GM23338 (cell line): Measurements from ENCODE around the gene GPR162. TPM values are rescaled to one million over a fixed set of nuclear protein-coding genes. Genes with fewer than 3 reads are reported as not detected.
A peak's percentile ranks its signal among the peaks of the same experiment; 100 is the strongest.

Experiments used
- ATAC-seq: fragments of 200-7000 bp; cut with Tn5 transposase; 3 replicates; pipeline ENCODE4 v1.9.1; 2020
- DNase-seq: peaks from one replicate; pipeline ENCODE4 v3.0.0-alpha.2; 2015; ENCODE audit warnings: low spot score
- H2AFZ ChIP-seq: fragments of 200-600 bp; sonication (generic); 2 replicates; pipeline ENCODE4 v1.8.0; 2016; ENCODE audit warnings: antibody characterized with exemption, mild to moderate bottlenecking, moderate library complexity
- H3F3A ChIP-seq: fragments of 200-600 bp; sonication (generic); replicated peaks from 2 replicates; pipeline ENCODE4 v1.8.0; 2017; ENCODE audit warnings: antibody characterized with exemption, mixed run types, low read depth
- H3K27ac ChIP-seq: fragments of 200-600 bp; sonication (generic); 2 replicates; pipeline ENCODE4 v1.6.1; 2016; ENCODE audit warnings: low read depth
- H3K27me3 ChIP-seq: fragments of 200-600 bp; sonication (generic); 2 replicates; pipeline ENCODE4 v1.8.0; 2016; ENCODE audit warnings: mild to moderate bottlenecking, mixed run types, moderate library complexity; ENCODE audit not compliant: insufficient read depth
- H3K36me3 ChIP-seq: fragments of 200-600 bp; sonication (generic); 2 replicates; pipeline ENCODE4 v1.8.0; 2016; ENCODE audit warnings: mild to moderate bottlenecking; ENCODE audit not compliant: insufficient read depth
- H3K4me1 ChIP-seq: fragments of 200-600 bp; sonication (generic); 2 replicates; pipeline ENCODE4 v1.8.0; 2016; ENCODE audit warnings: mild to moderate bottlenecking, moderate library complexity; ENCODE audit not compliant: insufficient read depth
- H3K4me2 ChIP-seq: fragments of 200-600 bp; sonication (generic); 2 replicates; pipeline ENCODE4 v1.7.1; 2017; ENCODE audit warnings: mixed run types
- H3K4me3 ChIP-seq: fragments of 200-600 bp; sonication (generic); 2 replicates; pipeline ENCODE4 v1.6.1; 2016; ENCODE audit warnings: mixed run types
- H3K79me2 ChIP-seq: fragments of 200-600 bp; sonication (generic); replicated peaks from 2 replicates; pipeline ENCODE4 v1.8.0; 2017; ENCODE audit warnings: mild to moderate bottlenecking; ENCODE audit not compliant: insufficient read depth
- H3K9me2 ChIP-seq: fragments of 200-600 bp; sonication (generic); 2 replicates; pipeline ENCODE4 v1.8.0; 2017; ENCODE audit not compliant: insufficient read depth
- H4K20me1 ChIP-seq: fragments of 200-600 bp; sonication (generic); replicated peaks from 2 replicates; pipeline ENCODE4 v1.8.0; 2017; ENCODE audit warnings: mild to moderate bottlenecking; ENCODE audit not compliant: insufficient read depth
- H3K27ac Mint-ChIP-seq: 2 replicates; pipeline ENCODE4 v1.8.0; 2020; ENCODE audit warnings: inconsistent platforms, mild to moderate bottlenecking, moderate library complexity, mixed read lengths
- H3K27me3 Mint-ChIP-seq: 3 replicates; pipeline ENCODE4 v1.8.0; 2022; ENCODE audit warnings: low read depth, mild to moderate bottlenecking, moderate library complexity, mixed read lengths, inconsistent platforms; ENCODE audit not compliant: insufficient read depth, poor library complexity
- H3K36me3 Mint-ChIP-seq: 3 replicates; pipeline ENCODE4 v1.8.0; 2021; ENCODE audit warnings: low read depth, mild to moderate bottlenecking, inconsistent platforms, moderate library complexity, mixed read lengths
- H3K4me1 Mint-ChIP-seq: 3 replicates; pipeline ENCODE4 v1.8.0; 2020; ENCODE audit warnings: mild to moderate bottlenecking, inconsistent platforms, mixed read lengths
- H3K4me3 Mint-ChIP-seq: 3 replicates; pipeline ENCODE4 v1.8.0; 2021; ENCODE audit warnings: moderate library complexity, mild to moderate bottlenecking, inconsistent platforms, mixed read lengths
- H3K9me3 Mint-ChIP-seq: 3 replicates; pipeline ENCODE4 v1.8.0; 2020; ENCODE audit warnings: moderate library complexity, mild to moderate bottlenecking, inconsistent platforms, mixed read lengths
- CREB1 ChIP-seq: fragments of 250-450 bp; sonication (Bioruptor Pico); IDR thresholded peaks from 2 replicates; pipeline ENCODE4 v1.5.0; 2020; ENCODE audit warnings: low read depth, mild to moderate bottlenecking, moderate library complexity
- CTCF ChIP-seq, 2 experiments: fragments of 200-600 bp in 1 of 2; sonication (generic) in 1 of 2; conservative IDR thresholded peaks; 2 replicates each; pipeline versions ENCODE4 v1.5.1 to v1.6.1; 2016 to 2017; ENCODE audit warnings: antibody characterized with exemption in 2 of 2, low read depth in 2 of 2, mild to moderate bottlenecking in 2 of 2, moderate library complexity in 1 of 2
- ETS1 ChIP-seq: IDR thresholded peaks from 2 replicates; pipeline ENCODE4 v1.6.1; 2016; ENCODE audit warnings: antibody characterized with exemption
- EZH2 ChIP-seq: fragments of 200-600 bp; sonication (generic); IDR thresholded peaks from one replicate; pipeline ENCODE4 v1.8.0; 2017; ENCODE audit warnings: antibody characterized with exemption, mild to moderate bottlenecking, low read depth; ENCODE audit not compliant: unreplicated experiment
- EZH2phosphoT487 ChIP-seq: fragments of 200-600 bp; sonication (generic); IDR thresholded peaks from one replicate; pipeline ENCODE4 v1.8.1; 2018; ENCODE audit warnings: antibody characterized with exemption; ENCODE audit not compliant: unreplicated experiment
- JUNB ChIP-seq: IDR thresholded peaks from one replicate; pipeline ENCODE4 v1.6.1; 2016; ENCODE audit warnings: antibody characterized with exemption; ENCODE audit not compliant: unreplicated experiment
- NANOG ChIP-seq: IDR thresholded peaks from 2 replicates; pipeline ENCODE4 v1.6.1; 2016; ENCODE audit warnings: antibody characterized with exemption, borderline replicate concordance
- POLR2AphosphoS5 ChIP-seq: IDR thresholded peaks from 2 replicates; pipeline ENCODE4 v1.6.1; 2016; ENCODE audit warnings: antibody characterized with exemption, low read depth
- REST ChIP-seq: IDR thresholded peaks from one replicate; pipeline ENCODE4 v1.6.1; 2018; ENCODE audit warnings: antibody characterized with exemption; ENCODE audit not compliant: unreplicated experiment
- STAT1 ChIP-seq: IDR thresholded peaks from one replicate; pipeline ENCODE4 v1.6.1; 2016; ENCODE audit warnings: antibody characterized with exemption; ENCODE audit not compliant: unreplicated experiment
- ZNF114 ChIP-seq: fragments of 250-450 bp; sonication (Bioruptor Pico); IDR thresholded peaks from 2 replicates; pipeline ENCODE4 v1.5.0; 2020; ENCODE audit warnings: mild to moderate bottlenecking, moderate library complexity
- polyA plus RNA-seq: library from polyadenylated mRNA; unstranded; fragments of >200 nt; fragmentation: Nextera tagmentation; extraction: Ambion mirVana; gene quantifications from 2 replicates; pipeline ENCODE4 v1.2.1, GENCODE V29; 2016
- total RNA-seq: library from RNA; depleted of rRNA; stranded (reverse); fragments of >200 nt; shearing (Covaris generic); gene quantifications from 2 replicates; pipeline ENCODE4 v1.2.3, GENCODE V29; 2014

GPR162 gene
- total and polyA plus RNA-seq, 2 experiments from 2014 or later = 4.7 to 5.0 TPM

- Histone ChIP-seq H3K4me1 (peaks cover 19% of the 10 kb centered on the region), H3K27me3 (no peaks in the 10 kb centered on the region), H3K4me3 (peak overlapping the region; percentile 80), H3K9me2 (no peaks in the 10 kb centered on the region), H3K4me2 (peak overlapping the region; percentile 78), H3K36me3 (peaks cover 21% of the 10 kb centered on the region), H3K79me2 (peaks cover 36% of the 10 kb centered on the region), H3K27ac (no peak overlapping the region), H2AFZ (no peak overlapping the region), H4K20me1 (peaks cover 4% of the 10 kb centered on the region; the same call in 1 of the 2 replicates), H3F3A (peaks cover 14% of the 10 kb centered on the region; the same call in 1 of the 2 replicates)
- DNase-seq (no peak), ATAC-seq (no peak)
- peaks cover 15% of the 10 kb centered on the region for H3K4me1 Mint-ChIP-seq
- 0 out of 2 replicates have a peak overlapping the region, but pooled peaks have one; percentile 21 for H3K27ac Mint-ChIP-seq
- peaks cover 31% of the 10 kb centered on the region for H3K27me3 Mint-ChIP-seq
- no peak for TF ChIP-seq REST
- no peaks in the 10 kb centered on the region for H3K9me3 Mint-ChIP-seq
- peak overlapping the region; percentile 95 for H3K4me3 Mint-ChIP-seq
- peaks cover 49% of the 10 kb centered on the region for H3K36me3 Mint-ChIP-seq
These were observed 28.4 kb downstream of the GPR162 start for GRCh38 chr12:6849976-6850560.

- H3K4me1 ChIP-seq = peaks cover 19% of the 10 kb centered on the region
- peaks cover 23% of the 10 kb centered on the region for H3K36me3 ChIP-seq
- no peaks in the 10 kb centered on the region for H3K9me3 Mint-ChIP-seq
- H3K27me3 Mint-ChIP-seq = peaks cover 31% of the 10 kb centered on the region
- peaks cover 4% of the 10 kb centered on the region; the same call in 1 of the 2 replicates for H4K20me1 ChIP-seq
- no peak overlapping the region for H2AFZ ChIP-seq
- H3K9me2 ChIP-seq = no peaks in the 10 kb centered on the region
- peak overlapping the region; percentile 95 for H3K4me3 Mint-ChIP-seq
- peak overlapping the region; percentile 78 for H3K4me2 ChIP-seq
- ATAC-seq (no peak), DNase-seq (peak; percentile 29)
- H3K36me3 Mint-ChIP-seq = peaks cover 49% of the 10 kb centered on the region
- peaks cover 15% of the 10 kb centered on the region for H3K4me1 Mint-ChIP-seq
- peaks cover 14% of the 10 kb centered on the region; the same call in 1 of the 2 replicates for H3F3A ChIP-seq
- H3K79me2 ChIP-seq = peaks cover 41% of the 10 kb centered on the region
- H3K27ac Mint-ChIP-seq = peak overlapping the region; percentile 21
- peak overlapping the region; percentile 80 for H3K4me3 ChIP-seq
- H3K27ac ChIP-seq = 0 out of 2 replicates have a peak overlapping the region, but pooled peaks have one; percentile 3
- no peaks in the 10 kb centered on the region for H3K27me3 ChIP-seq
- TF ChIP-seq CTCF (conservative IDR thresholded peaks at IDR 0.05; ENCODE audit: low read depth in 2 of 2) (no peak), ETS1 (no peak), NANOG (no peak), POLR2AphosphoS5 (no peak), REST (no peak), EZH2phosphoT487 (no peak), EZH2 (no peak), JUNB (no peak), STAT1 (no peak), CREB1 (CRISPR knock-in tag) (no peak), ZNF114 (CRISPR knock-in tag) (no peak)
These were observed 29.2 kb downstream of the GPR162 start for GRCh38 chr12:6850796-6851152.
